T47D (cell line): Measurements from ENCODE around the gene IFNG-AS1.
A peak's percentile ranks its signal among the peaks of the same experiment; 100 is the strongest.

Experiments used
- DNase-seq, 2 experiments: peaks; one replicate each; pipeline versions ENCODE4 v3.0.0 to v3.0.0-alpha.2; 2011 to 2012; ENCODE audit warnings: low read depth in 1 of 2, low spot score in 1 of 2
- JUND ChIP-seq: IDR thresholded peaks from 2 replicates; pipeline ENCODE4 v1.6.1; 2012; ENCODE audit warnings: low read depth
- in situ Hi-C: cut with HindIII; loops from 2 replicates; pipeline ENCODE4 v1.10.0; 2016; ENCODE audit warnings: low sequenced_read_pairs, low pct_unique_long_range_greater_than_20kb

The IFNG-AS1 gene

GRCh38 chr12:68063900-68064590 is 74.8 kb downstream of the IFNG-AS1 start:
- no peak for TF ChIP-seq JUND
- in situ Hi-C loops: no loop called here
- no peak for DNase-seq

DNA sequence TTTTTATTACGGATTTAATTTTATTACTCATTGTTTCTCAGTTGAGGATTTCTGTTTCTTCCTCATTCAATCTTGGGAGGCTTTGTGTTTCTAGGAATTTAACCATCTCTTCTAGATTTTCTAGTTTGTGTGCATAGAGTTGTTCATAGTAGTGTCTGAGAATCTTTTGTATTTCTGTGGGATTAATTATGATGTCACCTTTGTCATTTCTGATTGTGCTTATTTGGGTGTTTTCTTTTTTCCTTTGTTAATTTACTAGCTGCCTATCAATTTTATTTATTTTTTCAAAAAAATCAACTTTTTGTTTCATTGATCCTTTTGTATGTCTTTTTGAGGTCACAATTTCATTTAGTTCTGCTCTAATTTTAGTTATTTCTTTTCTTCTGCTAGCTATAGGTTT is 75.9 kb downstream of the IFNG-AS1 start:
- no peak for DNase-seq
- in situ Hi-C loops: no loop called here
- no peak for TF ChIP-seq JUND

DNA sequence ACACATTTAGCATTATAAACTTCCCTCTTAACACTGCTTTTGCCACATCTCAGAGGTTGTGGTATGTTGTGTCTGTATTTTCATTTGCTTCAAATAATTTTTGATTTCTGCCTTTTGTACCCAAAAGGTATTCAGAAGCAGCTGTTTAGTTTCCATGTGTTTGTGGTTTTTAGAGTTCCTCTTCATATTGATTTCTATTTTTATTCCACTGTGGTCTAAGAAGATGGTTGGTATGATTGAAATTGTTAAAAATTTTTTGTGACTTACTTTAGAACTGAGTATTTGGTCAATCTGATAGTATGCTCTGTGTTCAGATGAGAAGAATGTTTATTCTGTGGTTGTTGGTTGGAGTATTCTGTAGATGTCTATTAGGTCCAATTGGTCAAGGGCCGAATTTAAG is 76.4 kb downstream of the IFNG-AS1 start:
- TF ChIP-seq JUND: no peak
- in situ Hi-C loops: no loop called here
- no peak for DNase-seq

GRCh38 chr12:68067762-68068376 is 78.6 kb downstream of the IFNG-AS1 start:
- DNase-seq: peak in 1 of 2 experiments; percentile 22
- in situ Hi-C loops: no loop called here
- TF ChIP-seq JUND: no peak

- in situ Hi-C loops: no loop called here
- TF ChIP-seq JUND: no peak
- no peak for DNase-seq
Measured at GRCh38 chr12:68069275-68069674, 80.0 kb downstream of the IFNG-AS1 start.
